Activated CD8-positive, alpha-beta memory T cell treated with anti-CD3 and anti-CD28 coated beads for 1 hour (primary cell): ENCODE data around the gene SLC27A6.
"Not testable (repeated sequence)": the region's sequence is repeated elsewhere in the genome, so short reads cannot be mapped to it uniquely, and the experiment has no call there.

ENCODE experiments used
- DNase-seq, 2 donors: peaks; one replicate each; pipeline ENCODE4 v3.0.0-alpha.2; 2020; ENCODE audit warnings: low read depth in 1 of 2; ENCODE audit errors: extremely low read depth in 1 of 2

SLC27A6 gene

GRCh38 chr5:128965011-128965637 lies at the start of gene SLC27A6:
Gene SLC27A6 (plus strand): TSS chr5:128965488. CDS start chr5:128966138, 650 bp downstream.
- DNase-seq = no peak

GRCh38 chr5:128919542-128919941 lies 45.7 kb upstream of the SLC27A6 start:
- no peak for DNase-seq

GRCh38 chr5:128920345-128921215 lies 44.7 kb upstream of the SLC27A6 start:
- no peak for DNase-seq

GRCh38 chr5:128924299-128924698 lies 41.0 kb upstream of the SLC27A6 start:
- no peak for DNase-seq

- DNase-seq = no peak
Measured at GRCh38 chr5:128925973-128926372, 39.3 kb upstream of the SLC27A6 start.

- no peak for DNase-seq
Measured at GRCh38 chr5:128927644-128928043, 37.6 kb upstream of the SLC27A6 start.

GRCh38 chr5:128932232-128932631 lies 33.1 kb upstream of the SLC27A6 start:
- not testable (repeated sequence) for DNase-seq

- not testable (repeated sequence) for DNase-seq
Measured at GRCh38 chr5:128943100-128943499, 22.2 kb upstream of the SLC27A6 start.

- DNase-seq = no peak
Measured at GRCh38 chr5:128949847-128950546, 15.3 kb upstream of the SLC27A6 start.

GRCh38 chr5:128951301-128951700 lies 14.0 kb upstream of the SLC27A6 start:
- not testable (repeated sequence) for DNase-seq

- no peak for DNase-seq
Measured at GRCh38 chr5:128956164-128956563, 9.1 kb upstream of the SLC27A6 start.

GRCh38 chr5:128962211-128962610 lies 3.1 kb upstream of the SLC27A6 start:
- DNase-seq = no peak

GRCh38 chr5:128965638-128966302 lies 482 bp downstream of the SLC27A6 start:
- DNase-seq = no peak

- DNase-seq = no peak
Measured at GRCh38 chr5:128966375-128966774, 1.1 kb downstream of the SLC27A6 start.

- no peak for DNase-seq
Measured at GRCh38 chr5:128966846-128967245, 1.6 kb downstream of the SLC27A6 start.

GRCh38 chr5:128973244-128973643 lies 8.0 kb downstream of the SLC27A6 start:
- no peak for DNase-seq

GRCh38 chr5:128974567-128974966 lies 9.3 kb downstream of the SLC27A6 start:
- DNase-seq = no peak

GRCh38 chr5:128979761-128980160 lies 14.5 kb downstream of the SLC27A6 start:
- DNase-seq = no peak

GRCh38 chr5:128980917-128981316 lies 15.6 kb downstream of the SLC27A6 start:
- DNase-seq = no peak

- no peak for DNase-seq
Measured at GRCh38 chr5:128984480-128984879, 19.2 kb downstream of the SLC27A6 start.

GRCh38 chr5:128988476-128988875 lies 23.2 kb downstream of the SLC27A6 start:
- DNase-seq = no peak
